GM19438 (cell line): ENCODE data around the gene SLFN14.
"Not testable (repeated sequence)": the region's sequence is repeated elsewhere in the genome, so short reads cannot be mapped to it uniquely, and the experiment has no call there.

Source experiments
- ATAC-seq: cut with Tn5 transposase; IDR thresholded peaks from one replicate; pipeline ENCODE4 v1.9.1; 2021; ENCODE audit warnings: low read depth; ENCODE audit not compliant: unreplicated experiment

SLFN14 gene

GRCh38 chr17:35529326-35529725, 31.3 kb downstream of the SLFN14 start:
- ATAC-seq, result not testable (repeated sequence)

GRCh38 chr17:35523296-35523695, 37.3 kb downstream of the SLFN14 start:
- ATAC-seq, result no peak

DNA sequence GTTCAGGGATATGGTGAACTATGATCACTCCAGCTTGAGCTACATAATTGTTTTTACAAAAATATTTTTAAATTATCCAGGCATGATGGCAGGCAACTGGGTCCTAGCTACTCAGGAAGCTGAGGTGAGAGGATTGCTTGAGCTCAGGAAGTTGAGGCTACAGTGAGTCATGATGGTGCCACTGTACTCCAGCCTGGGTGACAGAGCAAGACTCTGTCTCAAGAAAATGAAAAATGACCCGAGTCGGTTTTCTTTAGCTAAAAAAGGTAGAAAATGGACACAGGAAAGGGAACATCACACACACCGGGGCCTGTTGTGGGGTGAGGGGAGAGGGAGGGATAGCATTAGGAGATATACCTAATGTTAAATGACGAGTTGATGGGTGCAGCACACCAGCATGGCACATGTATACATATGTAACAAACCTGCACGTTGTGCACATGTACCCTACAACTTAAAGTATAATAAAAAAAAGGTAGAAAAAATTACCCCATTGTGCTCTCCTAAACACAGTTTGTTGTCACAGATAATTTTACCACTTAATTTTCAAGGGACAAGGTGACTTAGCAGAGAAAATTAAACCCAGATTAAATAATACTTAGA, 38.9 kb downstream of the SLFN14 start:
- ATAC-seq, result not testable (repeated sequence)

- ATAC-seq, result no peak
Measured at GRCh38 chr17:35521150-35521549, 39.5 kb downstream of the SLFN14 start.

- no peak for ATAC-seq
Measured at GRCh38 chr17:35519906-35520442, 40.6 kb downstream of the SLFN14 start.

DNA sequence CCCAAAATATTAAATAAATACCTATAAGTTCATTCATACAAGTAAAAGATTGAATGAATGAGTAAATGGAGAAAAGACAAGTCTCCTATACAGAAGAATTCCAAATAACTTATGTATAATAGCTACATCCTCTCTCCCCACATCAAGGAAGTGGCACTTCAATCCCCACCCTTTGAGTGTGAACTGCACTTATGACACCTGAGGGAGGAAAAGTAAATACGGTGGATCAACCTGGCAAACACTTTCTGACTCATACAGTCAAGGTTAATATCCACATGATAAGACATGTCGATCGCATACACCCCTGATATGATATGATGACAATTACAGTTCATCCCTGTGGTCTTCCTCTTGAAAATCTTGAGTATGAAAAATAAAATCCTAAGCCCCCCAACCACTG, 41.2 kb downstream of the SLFN14 start:
- ATAC-seq, result no peak

DNA sequence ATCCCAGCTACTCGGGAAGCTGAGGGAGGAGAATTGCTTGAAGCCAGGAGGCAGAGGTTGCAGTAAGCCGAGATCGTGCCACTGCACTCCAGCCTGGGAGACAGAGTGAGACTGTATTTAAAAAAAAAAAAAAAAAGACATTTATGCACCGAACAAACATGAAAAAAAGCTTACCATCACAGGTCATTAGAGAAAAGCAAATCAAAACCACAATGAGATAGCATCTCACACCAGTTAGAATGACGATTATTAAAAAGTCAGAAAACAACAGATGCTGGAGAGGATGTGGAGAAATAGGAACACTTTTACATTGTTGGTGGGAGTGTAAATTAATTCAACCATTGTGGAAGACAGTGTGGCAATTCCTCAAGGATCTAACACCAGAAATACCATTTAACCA, 42.2 kb downstream of the SLFN14 start:
- not testable (repeated sequence) for ATAC-seq

GRCh38 chr17:35515027-35515426, 45.6 kb downstream of the SLFN14 start:
- no peak for ATAC-seq

GRCh38 chr17:35514564-35514963, 46.1 kb downstream of the SLFN14 start:
- ATAC-seq, result no peak
